ENCODE results near the gene RAB3A.
"Not testable (repeated sequence)": the region's sequence is repeated elsewhere in the genome, so short reads cannot be mapped to it uniquely, and the experiment has no call there.

The RAB3A gene

DNA sequence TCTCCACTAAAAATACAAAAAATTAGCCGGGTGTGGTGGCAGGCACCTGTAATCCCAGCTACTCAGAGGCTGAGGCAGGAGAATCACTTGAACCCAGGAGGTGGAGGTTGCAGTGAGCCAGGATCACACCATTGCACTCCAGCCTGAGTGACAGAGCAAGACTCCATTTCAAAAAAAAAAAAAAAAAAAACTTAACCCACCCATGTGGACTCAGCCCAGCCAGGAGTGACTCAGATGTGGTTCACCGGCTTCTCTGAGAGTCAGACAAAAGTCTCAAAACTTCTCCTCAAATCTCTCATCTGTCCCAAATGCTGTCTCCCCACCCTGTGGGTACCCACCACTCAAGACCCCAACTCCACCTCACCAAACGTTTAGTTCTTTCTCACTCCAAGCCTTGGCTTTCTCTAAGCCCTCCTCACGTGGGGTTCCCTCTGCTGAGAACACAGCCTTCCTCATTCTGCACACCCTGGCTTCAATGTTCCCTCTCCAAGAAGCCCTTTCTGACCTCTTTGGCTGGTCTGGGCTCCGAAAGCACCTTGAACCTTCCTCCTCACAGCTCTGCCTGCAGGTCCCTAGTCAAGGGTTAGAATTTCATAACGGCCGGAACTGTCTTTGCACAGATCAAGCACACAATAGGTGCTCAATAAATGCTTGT is 11.1 kb upstream of the RAB3A start:
- Histone ChIP-seq H2AFZ (ENCODE audit: low read depth, low read length) (no peak overlapping the region), H3K27me3 (ENCODE audit: low read depth, low read length) (peaks cover 28% of the 10 kb centered on the region)

DNA sequence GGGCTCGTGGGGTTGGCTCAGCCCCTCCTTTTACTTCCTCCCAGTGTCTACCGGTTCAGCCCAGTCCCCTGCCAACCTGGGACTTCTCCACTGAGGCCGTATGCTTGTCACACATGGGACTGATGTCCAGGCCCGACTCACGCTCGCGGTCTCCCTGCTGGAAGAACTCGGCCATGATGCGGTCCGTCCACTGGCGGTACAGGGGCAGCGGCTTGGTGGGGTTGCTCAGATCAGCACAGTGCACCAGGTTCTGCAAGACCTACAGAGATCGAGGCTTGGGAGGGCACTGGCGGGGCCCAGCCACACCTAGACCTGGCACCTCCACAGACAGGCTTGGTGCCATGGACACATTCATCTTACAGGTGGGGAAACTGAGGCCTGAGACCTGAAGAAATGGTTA is 7.8 kb upstream of the RAB3A start:
- Histone ChIP-seq H3K9ac (ENCODE audit: low read length) (no peak overlapping the region), H3K27ac (ENCODE audit: low read length) (no peak overlapping the region), H3K4me2 (ENCODE audit: low read length) (no peak overlapping the region), H3K79me2 (ENCODE audit: low read length) (no peaks in the 10 kb centered on the region), H2AFZ (ENCODE audit: low read depth, low read length) (no peak overlapping the region), H3K36me3 (replicated peaks; ENCODE audit: low read depth, low read length) (no peaks in the 10 kb centered on the region), H3K9me3 (ENCODE audit: insufficient read depth, low read length) (no peaks in the 10 kb centered on the region), H4K20me1 (ENCODE audit: insufficient read depth, low read length) (no peaks in the 10 kb centered on the region), H3K27me3 (ENCODE audit: low read depth, low read length) (peaks cover 36% of the 10 kb centered on the region), H3K4me3 (ENCODE audit: low read length) (no peak overlapping the region), H3K4me1 (ENCODE audit: low read length) (no peaks in the 10 kb centered on the region)
- TF ChIP-seq, protein P1, sequence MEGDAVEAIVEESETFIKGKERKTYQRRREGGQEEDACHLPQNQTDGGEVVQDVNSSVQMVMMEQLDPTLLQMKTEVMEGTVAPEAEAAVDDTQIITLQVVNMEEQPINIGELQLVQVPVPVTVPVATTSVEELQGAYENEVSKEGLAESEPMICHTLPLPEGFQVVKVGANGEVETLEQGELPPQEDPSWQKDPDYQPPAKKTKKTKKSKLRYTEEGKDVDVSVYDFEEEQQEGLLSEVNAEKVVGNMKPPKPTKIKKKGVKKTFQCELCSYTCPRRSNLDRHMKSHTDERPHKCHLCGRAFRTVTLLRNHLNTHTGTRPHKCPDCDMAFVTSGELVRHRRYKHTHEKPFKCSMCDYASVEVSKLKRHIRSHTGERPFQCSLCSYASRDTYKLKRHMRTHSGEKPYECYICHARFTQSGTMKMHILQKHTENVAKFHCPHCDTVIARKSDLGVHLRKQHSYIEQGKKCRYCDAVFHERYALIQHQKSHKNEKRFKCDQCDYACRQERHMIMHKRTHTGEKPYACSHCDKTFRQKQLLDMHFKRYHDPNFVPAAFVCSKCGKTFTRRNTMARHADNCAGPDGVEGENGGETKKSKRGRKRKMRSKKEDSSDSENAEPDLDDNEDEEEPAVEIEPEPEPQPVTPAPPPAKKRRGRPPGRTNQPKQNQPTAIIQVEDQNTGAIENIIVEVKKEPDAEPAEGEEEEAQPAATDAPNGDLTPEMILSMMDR (IDR thresholded peaks at IDR 0.05; ENCODE audit: low read depth, low read length): no peak
- no peak for TF ChIP-seq EZH2phosphoT487 (IDR thresholded peaks at IDR 0.05; ENCODE audit: low read depth)

More for the DNA sequence above, 11.1 kb upstream of the RAB3A start:
- no peaks in the 10 kb centered on the region for H3K79me2 ChIP-seq (ENCODE audit: low read length)
- H3K36me3 ChIP-seq (replicated peaks; ENCODE audit: low read depth, low read length): no peaks in the 10 kb centered on the region
- no peak overlapping the region for H3K4me2 ChIP-seq (ENCODE audit: low read length)
- TF ChIP-seq, protein P1 (IDR thresholded peaks at IDR 0.05; ENCODE audit: low read depth, low read length): no peak
- TF ChIP-seq EZH2phosphoT487 (IDR thresholded peaks at IDR 0.05; ENCODE audit: low read depth): no peak
- no peak overlapping the region for H3K27ac ChIP-seq (ENCODE audit: low read length)
- no peaks in the 10 kb centered on the region for H4K20me1 ChIP-seq (ENCODE audit: insufficient read depth, low read length)
- peaks cover 7% of the 10 kb centered on the region for H3K4me1 ChIP-seq (ENCODE audit: low read length)
- no peaks in the 10 kb centered on the region for H3K9me3 ChIP-seq (ENCODE audit: insufficient read depth, low read length)
- H3K4me3 ChIP-seq (ENCODE audit: low read length): no peak overlapping the region
- no peak overlapping the region for H3K9ac ChIP-seq (ENCODE audit: low read length)

DNA sequence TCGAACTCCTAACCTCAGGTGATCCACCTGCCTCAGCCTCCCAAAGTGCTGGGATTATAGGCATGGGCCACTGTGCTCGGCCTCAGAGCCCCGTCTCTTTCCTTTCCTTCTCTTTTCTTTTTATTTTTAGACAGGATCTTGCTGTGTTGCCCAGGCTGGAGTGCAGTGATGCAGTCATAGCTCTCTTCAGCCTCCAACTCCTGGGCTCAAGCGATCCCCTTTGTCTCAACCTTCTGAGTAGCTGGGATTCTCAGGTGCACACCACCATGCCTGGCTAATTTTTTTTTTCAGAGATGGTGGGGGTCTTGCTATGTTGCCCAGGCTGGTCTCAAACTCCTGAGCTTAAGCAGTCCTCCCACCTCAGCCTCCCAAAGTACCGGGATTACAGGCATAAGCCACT is 6.1 kb upstream of the RAB3A start:
- not testable (repeated sequence) for H4K20me1 ChIP-seq (ENCODE audit: insufficient read depth, low read length); H3K9ac ChIP-seq (ENCODE audit: low read length); H3K36me3 ChIP-seq (replicated peaks; ENCODE audit: low read depth, low read length); H3K4me2 ChIP-seq (ENCODE audit: low read length); H3K4me1 ChIP-seq (ENCODE audit: low read length); H3K4me3 ChIP-seq (ENCODE audit: low read length); H3K79me2 ChIP-seq (ENCODE audit: low read length); H2AFZ ChIP-seq (ENCODE audit: low read depth, low read length); H3K27ac ChIP-seq (ENCODE audit: low read length); H3K9me3 ChIP-seq (ENCODE audit: insufficient read depth, low read length)
- H3K27me3 ChIP-seq (ENCODE audit: low read depth, low read length): peaks cover 32% of the 10 kb centered on the region

DNA sequence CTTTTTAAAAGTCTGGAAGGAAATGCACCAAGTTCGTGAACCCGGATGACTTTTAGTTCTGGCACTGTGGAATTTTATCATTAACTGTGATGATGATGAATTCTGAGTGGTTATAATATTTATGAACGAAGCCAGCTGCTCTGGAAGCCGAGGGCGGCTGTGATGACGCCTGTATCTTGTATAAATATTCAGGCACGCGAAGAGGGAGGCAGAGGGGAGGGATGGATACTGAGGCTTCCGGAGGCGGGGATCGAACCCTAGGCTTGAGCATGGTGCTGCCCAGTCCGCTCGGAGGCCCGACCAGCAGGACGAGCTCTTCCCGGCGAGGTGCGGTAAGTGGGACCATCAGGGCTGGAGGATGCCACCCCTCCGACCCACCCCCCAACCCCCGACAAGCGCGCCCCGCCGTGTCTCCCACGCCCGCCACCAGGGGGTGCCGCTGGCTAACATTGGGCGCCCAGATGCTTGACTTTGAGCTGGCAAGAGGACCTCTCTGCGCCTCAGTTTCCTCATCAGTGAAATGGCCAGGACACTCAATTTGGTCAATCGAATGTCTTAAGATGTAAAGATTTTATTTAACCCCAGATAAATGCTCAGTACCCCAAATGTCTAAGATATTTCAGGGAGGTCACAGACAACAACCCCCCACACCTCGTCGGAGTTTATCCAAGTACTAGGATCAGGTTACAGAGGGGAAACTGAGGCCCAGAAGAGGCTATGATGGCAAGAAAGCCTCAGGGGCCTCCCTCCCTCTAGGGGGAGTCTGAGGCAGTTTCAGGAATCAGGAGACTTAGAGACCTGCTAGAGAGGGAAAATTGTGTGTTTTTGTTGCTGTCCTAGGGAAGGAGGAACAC is 4.5 kb upstream of the RAB3A start:
- H3K27me3 ChIP-seq (ENCODE audit: low read depth, low read length): peaks cover 25% of the 10 kb centered on the region
- H3K9ac ChIP-seq (ENCODE audit: low read length): no peak overlapping the region
- TF ChIP-seq, protein P1 (IDR thresholded peaks at IDR 0.05; ENCODE audit: low read depth, low read length): peak; percentile 82
- TF ChIP-seq EZH2phosphoT487 (IDR thresholded peaks at IDR 0.05; ENCODE audit: low read depth): no peak
- H3K4me2 ChIP-seq (ENCODE audit: low read length): no peak overlapping the region
- no peak overlapping the region for H3K27ac ChIP-seq (ENCODE audit: low read length)
- peaks cover under 1% of the 10 kb centered on the region; the same call in 1 of the 2 replicates for H4K20me1 ChIP-seq (ENCODE audit: insufficient read depth, low read length)
- H3K4me3 ChIP-seq (ENCODE audit: low read length): no peak overlapping the region
- peaks cover 2% of the 10 kb centered on the region; the same call in 1 of the 2 replicates for H3K79me2 ChIP-seq (ENCODE audit: low read length)
- no peaks in the 10 kb centered on the region for H3K9me3 ChIP-seq (ENCODE audit: insufficient read depth, low read length)
- H3K36me3 ChIP-seq (replicated peaks; ENCODE audit: low read depth, low read length): no peaks in the 10 kb centered on the region
- peaks cover 6% of the 10 kb centered on the region for H3K4me1 ChIP-seq (ENCODE audit: low read length)
- no peak overlapping the region for H2AFZ ChIP-seq (ENCODE audit: low read depth, low read length)
